Measurements from ENCODE around the gene HIPK1.

HIPK1 gene

DNA sequence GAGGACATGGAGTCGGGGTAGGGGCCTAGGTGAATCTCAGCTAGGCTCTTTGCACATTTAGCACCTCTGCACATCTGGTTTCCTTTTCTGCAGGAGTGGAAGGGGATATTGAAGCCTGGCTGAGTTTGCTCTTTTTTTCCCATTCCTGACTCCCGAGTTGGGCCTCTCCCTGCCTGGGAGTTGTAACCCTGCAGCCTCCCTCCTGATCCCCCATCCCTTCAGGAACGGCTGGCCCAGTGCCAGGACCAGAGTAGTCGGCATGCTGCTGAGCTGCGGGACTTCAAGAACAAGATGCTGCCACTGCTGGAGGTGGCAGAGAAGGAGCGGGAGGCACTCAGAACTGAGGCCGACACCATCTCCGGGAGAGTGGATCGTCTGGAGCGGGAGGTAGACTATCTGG, 51.0 kb downstream of the HIPK1 start:
- Histone ChIP-seq H3K4me3 (ENCODE audit: low read length) (no peak overlapping the region), H3K9me3 (ENCODE audit: control insufficient read depth, low read length) (no peaks in the 10 kb centered on the region), H3K27me3 (ENCODE audit: control insufficient read depth, insufficient read depth, low read length) (no peaks in the 10 kb centered on the region), H3K9ac (ENCODE audit: low read length) (peak overlapping the region; percentile 50), H3K36me3 (ENCODE audit: control insufficient read depth, insufficient read depth, low read length) (no peaks in the 10 kb centered on the region), H3K4me1 (ENCODE audit: control insufficient read depth, insufficient read depth, low read length) (peaks cover 22% of the 10 kb centered on the region)

DNA sequence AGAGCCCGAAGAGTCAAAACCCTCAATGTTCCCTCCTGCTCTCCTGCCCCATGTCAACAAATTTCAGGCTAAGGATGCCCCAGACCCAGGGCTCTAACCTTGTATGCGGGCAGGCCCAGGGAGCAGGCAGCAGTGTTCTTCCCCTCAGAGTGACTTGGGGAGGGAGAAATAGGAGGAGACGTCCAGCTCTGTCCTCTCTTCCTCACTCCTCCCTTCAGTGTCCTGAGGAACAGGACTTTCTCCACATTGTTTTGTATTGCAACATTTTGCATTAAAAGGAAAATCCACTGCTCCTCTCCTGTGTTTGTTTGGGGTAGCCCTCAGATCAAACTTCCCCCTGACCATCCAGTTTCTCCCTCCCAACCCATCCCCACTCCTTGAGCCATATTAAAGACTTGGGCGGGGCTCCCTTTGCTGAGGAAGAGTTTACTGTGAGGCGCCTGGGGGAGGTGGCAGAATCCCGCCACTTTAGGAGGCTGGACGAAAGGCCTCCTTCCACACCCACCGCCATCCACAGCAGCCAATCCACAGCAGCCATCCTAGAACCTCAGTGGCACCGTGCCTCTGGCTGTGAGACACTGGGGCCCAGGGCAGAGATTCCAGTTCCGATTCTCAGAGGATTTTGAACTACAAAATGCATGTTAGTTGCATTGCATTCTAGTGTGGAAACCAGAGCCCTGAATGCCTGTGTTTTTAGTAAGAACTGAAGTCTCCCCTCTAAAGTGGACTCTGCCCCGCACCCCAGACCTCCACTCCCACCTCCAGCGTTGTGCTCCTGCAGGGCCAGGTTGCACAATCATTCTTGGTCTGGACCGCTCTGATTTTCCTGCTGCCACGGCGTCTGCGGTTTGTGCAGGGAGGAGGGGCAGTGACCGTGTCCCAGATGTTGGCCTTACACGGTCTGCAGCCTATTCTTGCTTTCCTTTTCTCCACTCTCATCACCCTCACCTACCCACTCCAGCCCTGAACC, 53.1 kb downstream of the HIPK1 start:
- H3K4me3 ChIP-seq (ENCODE audit: low read length), result no peak overlapping the region
- no peaks in the 10 kb centered on the region for H3K36me3 ChIP-seq (ENCODE audit: control insufficient read depth, insufficient read depth, low read length)
- no peaks in the 10 kb centered on the region for H3K9me3 ChIP-seq (ENCODE audit: control insufficient read depth, low read length)
- peak overlapping the region; percentile 23 for H3K9ac ChIP-seq (ENCODE audit: low read length)
- H3K4me1 ChIP-seq (ENCODE audit: control insufficient read depth, insufficient read depth, low read length), result peaks cover 22% of the 10 kb centered on the region
- H3K27me3 ChIP-seq (ENCODE audit: control insufficient read depth, insufficient read depth, low read length), result no peaks in the 10 kb centered on the region

DNA sequence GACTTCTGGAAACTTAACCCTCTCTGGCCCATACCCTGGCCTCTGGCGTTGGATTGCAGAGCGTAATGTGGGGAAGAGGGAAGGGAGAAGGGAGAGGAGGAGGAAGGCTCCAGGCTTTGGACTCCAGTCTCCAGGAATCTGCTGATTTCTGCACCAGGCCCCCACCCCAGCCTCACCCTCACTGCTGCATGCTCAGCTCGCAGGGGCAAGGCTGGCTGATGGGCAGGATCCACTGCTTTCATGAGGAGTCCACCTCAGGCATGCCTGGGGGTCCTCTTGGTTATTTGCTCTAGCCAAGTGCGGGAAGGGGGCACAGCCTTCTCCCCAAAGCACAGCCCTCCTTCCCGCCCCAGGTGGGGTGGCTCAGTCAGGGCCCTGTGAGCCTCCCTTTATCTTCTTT, 53.8 kb downstream of the HIPK1 start:
- Histone ChIP-seq H3K36me3 (ENCODE audit: control insufficient read depth, insufficient read depth, low read length) (no peaks in the 10 kb centered on the region), H3K27me3 (ENCODE audit: control insufficient read depth, insufficient read depth, low read length) (no peaks in the 10 kb centered on the region), H3K9ac (ENCODE audit: low read length) (peak overlapping the region; percentile 23), H3K9me3 (ENCODE audit: control insufficient read depth, low read length) (no peaks in the 10 kb centered on the region), H3K4me3 (ENCODE audit: low read length) (no peak overlapping the region), H3K4me1 (ENCODE audit: control insufficient read depth, insufficient read depth, low read length) (peaks cover 22% of the 10 kb centered on the region)

DNA sequence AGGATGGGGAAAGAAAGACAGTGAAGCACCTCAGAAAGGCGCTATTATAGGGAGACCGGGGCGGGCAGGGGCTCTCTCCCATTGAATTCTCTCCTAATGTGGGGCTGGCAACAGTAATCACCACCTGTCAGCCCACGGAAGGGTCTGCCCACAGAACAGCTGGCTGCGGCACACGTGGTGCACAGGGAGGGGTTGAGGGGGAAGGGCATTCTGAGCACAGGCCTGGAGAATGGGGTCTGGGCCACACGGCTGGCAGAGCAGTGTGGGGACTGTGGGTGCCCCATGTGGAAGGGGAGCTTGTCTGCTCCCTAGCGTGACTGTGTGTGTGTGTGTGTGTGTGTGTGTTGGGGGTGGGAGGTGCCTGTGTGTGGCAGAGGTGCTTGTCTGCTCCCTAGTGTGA, 54.3 kb downstream of the HIPK1 start:
- Histone ChIP-seq H3K4me3 (ENCODE audit: low read length) (no peak overlapping the region), H3K27me3 (ENCODE audit: control insufficient read depth, insufficient read depth, low read length) (no peaks in the 10 kb centered on the region), H3K9me3 (ENCODE audit: control insufficient read depth, low read length) (no peaks in the 10 kb centered on the region), H3K9ac (ENCODE audit: low read length) (no peak overlapping the region), H3K36me3 (ENCODE audit: control insufficient read depth, insufficient read depth, low read length) (no peaks in the 10 kb centered on the region), H3K4me1 (ENCODE audit: control insufficient read depth, insufficient read depth, low read length) (peaks cover 22% of the 10 kb centered on the region)

DNA sequence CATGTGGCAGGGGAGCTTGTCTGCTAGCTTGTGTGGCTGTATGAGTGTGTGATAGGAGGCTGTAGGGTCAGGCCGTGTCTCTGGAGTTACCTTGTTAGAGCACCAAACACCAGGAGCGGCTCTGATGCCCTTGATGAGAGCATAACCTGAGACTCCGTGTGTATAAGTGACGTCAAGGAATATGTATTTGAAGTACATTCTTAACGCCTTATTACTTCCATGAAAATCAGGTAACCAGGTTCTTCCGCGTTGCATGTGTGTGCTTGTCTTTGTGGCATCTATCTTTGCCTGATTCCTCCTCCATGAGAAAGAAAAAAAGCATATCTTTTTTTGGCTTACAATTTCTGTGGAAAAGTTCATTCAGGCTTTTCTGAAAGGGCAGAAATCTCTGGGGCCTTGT, 54.7 kb downstream of the HIPK1 start:
- Histone ChIP-seq H3K4me3 (ENCODE audit: low read length) (no peak overlapping the region), H3K36me3 (ENCODE audit: control insufficient read depth, insufficient read depth, low read length) (no peaks in the 10 kb centered on the region), H3K27me3 (ENCODE audit: control insufficient read depth, insufficient read depth, low read length) (no peaks in the 10 kb centered on the region), H3K4me1 (ENCODE audit: control insufficient read depth, insufficient read depth, low read length) (peaks cover 22% of the 10 kb centered on the region), H3K9ac (ENCODE audit: low read length) (no peak overlapping the region), H3K9me3 (ENCODE audit: control insufficient read depth, low read length) (no peaks in the 10 kb centered on the region)

DNA sequence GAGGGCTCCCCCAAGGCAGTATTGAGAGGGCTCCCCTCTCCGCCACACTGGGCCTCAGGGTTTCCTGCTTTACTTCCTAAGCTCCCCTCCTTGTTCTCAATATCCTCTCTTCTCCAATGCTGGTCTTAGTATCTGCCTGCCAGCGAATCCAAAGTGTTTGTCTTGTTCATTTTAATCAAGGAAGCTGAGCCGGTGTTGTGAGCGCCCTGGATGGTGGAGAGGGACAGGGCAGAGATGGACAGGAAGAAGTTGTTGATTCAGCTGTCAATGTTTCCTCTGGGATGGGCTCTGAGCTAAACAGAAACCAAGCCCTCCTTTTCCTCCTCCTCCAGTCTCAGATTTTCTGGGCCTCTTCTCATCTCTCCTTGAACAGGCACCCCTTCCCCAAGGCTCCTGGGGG, 55.6 kb downstream of the HIPK1 start:
- H3K9me3 ChIP-seq (ENCODE audit: control insufficient read depth, low read length), result no peaks in the 10 kb centered on the region
- peaks cover 18% of the 10 kb centered on the region for H3K4me1 ChIP-seq (ENCODE audit: control insufficient read depth, insufficient read depth, low read length)
- H3K9ac ChIP-seq (ENCODE audit: low read length), result no peak overlapping the region
- no peaks in the 10 kb centered on the region for H3K36me3 ChIP-seq (ENCODE audit: control insufficient read depth, insufficient read depth, low read length)
- no peaks in the 10 kb centered on the region for H3K27me3 ChIP-seq (ENCODE audit: control insufficient read depth, insufficient read depth, low read length)
- H3K4me3 ChIP-seq (ENCODE audit: low read length), result no peak overlapping the region

DNA sequence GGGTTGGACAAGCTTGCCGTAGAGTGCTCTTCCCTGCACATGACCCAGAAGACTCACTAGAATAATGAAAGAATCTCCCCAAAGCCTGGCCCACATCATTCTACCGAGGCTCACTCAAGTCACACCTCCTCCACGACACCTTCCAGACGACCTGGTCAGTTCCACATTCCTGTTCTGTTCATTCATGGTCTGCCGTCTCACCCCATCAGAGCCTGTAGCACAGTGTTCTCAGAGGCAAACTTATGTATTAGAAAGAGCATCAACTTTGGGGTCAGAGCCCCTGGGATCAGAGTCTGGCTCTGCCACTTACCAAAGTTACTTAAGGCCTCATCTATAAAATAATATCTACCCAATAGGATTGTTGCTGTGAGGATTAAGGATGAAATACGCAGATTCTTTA, 57.7 kb downstream of the HIPK1 start:
- Histone ChIP-seq H3K4me1 (ENCODE audit: control insufficient read depth, insufficient read depth, low read length) (peaks cover 14% of the 10 kb centered on the region), H3K9me3 (ENCODE audit: control insufficient read depth, low read length) (no peaks in the 10 kb centered on the region), H3K9ac (ENCODE audit: low read length) (no peak overlapping the region), H3K27me3 (ENCODE audit: control insufficient read depth, insufficient read depth, low read length) (no peaks in the 10 kb centered on the region), H3K4me3 (ENCODE audit: low read length) (no peak overlapping the region), H3K36me3 (ENCODE audit: control insufficient read depth, insufficient read depth, low read length) (no peaks in the 10 kb centered on the region)

DNA sequence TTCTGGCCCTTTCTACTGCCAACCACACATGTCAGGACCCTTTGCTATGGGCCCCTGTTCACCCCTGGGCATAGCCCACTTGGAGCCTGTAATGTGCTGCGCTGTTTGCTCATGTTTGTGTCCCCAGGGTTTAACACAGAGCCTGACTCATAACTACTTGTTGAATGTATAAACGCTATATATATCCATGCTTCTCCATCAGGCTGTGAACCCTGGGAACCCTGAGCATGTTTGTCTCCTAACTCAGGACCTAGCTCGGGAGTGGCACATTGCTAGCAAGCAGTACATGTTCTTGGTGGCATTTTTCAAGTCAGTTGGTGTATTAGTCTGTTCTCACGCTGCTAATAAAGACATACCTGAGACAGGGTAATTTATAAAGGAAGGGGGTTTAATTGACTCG, 58.1 kb downstream of the HIPK1 start:
- Histone ChIP-seq H3K27me3 (ENCODE audit: control insufficient read depth, insufficient read depth, low read length) (no peaks in the 10 kb centered on the region), H3K36me3 (ENCODE audit: control insufficient read depth, insufficient read depth, low read length) (no peaks in the 10 kb centered on the region), H3K9me3 (ENCODE audit: control insufficient read depth, low read length) (no peaks in the 10 kb centered on the region), H3K4me3 (ENCODE audit: low read length) (no peak overlapping the region), H3K4me1 (ENCODE audit: control insufficient read depth, insufficient read depth, low read length) (peaks cover 12% of the 10 kb centered on the region), H3K9ac (ENCODE audit: low read length) (no peak overlapping the region)

DNA sequence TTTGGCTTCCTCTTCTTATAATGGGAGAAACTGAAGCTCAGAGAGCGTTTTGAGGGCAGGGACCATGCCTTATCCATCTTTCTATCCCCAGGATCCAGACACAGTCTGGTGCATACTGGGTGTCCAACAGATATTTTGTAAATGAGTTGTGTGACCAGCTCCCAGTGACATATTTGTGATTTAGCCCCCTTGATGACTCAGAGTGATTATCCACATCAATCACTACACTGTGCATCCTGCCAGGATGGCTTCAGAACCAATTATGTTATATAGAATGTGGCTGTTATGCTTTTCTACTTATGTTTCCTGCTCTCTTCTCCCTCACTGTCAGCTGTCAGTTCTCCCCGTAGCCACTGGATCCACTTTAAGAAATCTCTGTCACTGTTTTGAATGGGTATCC, 61.4 kb downstream of the HIPK1 start:
- H3K4me3 ChIP-seq (ENCODE audit: low read length), result no peak overlapping the region
- H3K27me3 ChIP-seq (ENCODE audit: control insufficient read depth, insufficient read depth, low read length), result no peaks in the 10 kb centered on the region
- no peaks in the 10 kb centered on the region for H3K36me3 ChIP-seq (ENCODE audit: control insufficient read depth, insufficient read depth, low read length)
- no peaks in the 10 kb centered on the region for H3K4me1 ChIP-seq (ENCODE audit: control insufficient read depth, insufficient read depth, low read length)
- peaks cover 4% of the 10 kb centered on the region for H3K9me3 ChIP-seq (ENCODE audit: control insufficient read depth, low read length)
- H3K9ac ChIP-seq (ENCODE audit: low read length), result no peak overlapping the region

DNA sequence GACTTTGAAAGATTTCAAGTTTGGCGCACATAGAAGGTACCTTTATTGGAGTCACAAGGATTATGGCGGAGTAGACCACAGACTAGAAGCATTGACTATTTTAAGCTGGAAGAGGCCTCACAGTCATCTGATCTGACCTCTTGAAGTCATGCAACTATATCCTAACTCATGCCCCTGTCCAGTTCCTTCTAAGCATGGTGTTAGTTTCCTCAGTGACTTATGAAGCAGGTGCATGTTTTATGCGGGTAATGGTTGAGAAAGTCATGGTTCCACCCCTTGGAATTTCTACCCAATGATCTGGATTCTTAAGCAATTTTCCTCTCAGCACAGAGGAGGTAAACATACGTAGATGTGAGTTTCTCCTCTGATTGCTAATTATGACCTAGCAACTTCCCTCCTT, 61.8 kb downstream of the HIPK1 start:
- Histone ChIP-seq H3K9me3 (ENCODE audit: control insufficient read depth, low read length) (peaks cover 4% of the 10 kb centered on the region), H3K27me3 (ENCODE audit: control insufficient read depth, insufficient read depth, low read length) (no peaks in the 10 kb centered on the region), H3K36me3 (ENCODE audit: control insufficient read depth, insufficient read depth, low read length) (no peaks in the 10 kb centered on the region), H3K4me3 (ENCODE audit: low read length) (no peak overlapping the region), H3K9ac (ENCODE audit: low read length) (no peak overlapping the region), H3K4me1 (ENCODE audit: control insufficient read depth, insufficient read depth, low read length) (no peaks in the 10 kb centered on the region)

DNA sequence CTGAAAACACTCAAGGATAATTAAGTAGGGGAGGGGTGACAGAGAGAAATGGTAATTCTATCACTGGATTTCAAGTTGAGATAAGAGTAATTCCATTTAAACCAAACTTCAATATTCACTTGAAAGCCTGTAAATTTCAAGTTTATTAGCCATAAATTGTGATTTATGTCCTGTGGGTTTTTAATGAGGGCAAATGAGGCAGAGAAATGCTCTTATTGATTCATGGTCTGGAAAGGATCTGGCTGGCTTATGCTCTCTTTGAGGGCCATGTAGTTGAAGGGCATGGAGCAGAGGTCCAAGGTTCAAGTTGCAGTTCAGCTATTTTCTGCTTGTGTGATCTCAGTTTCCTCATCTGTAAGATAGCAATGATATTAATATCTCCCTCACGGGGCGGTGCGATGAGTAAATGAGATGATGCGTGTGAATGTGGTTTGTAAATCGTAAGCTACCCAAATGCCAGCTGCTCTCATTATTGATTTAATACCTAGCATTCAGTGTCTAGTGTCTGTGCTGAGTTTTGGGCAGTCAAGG, 62.4 kb downstream of the HIPK1 start:
- no peak overlapping the region for H3K9ac ChIP-seq (ENCODE audit: low read length)
- no peaks in the 10 kb centered on the region for H3K27me3 ChIP-seq (ENCODE audit: control insufficient read depth, insufficient read depth, low read length)
- no peaks in the 10 kb centered on the region for H3K36me3 ChIP-seq (ENCODE audit: control insufficient read depth, insufficient read depth, low read length)
- peaks cover 4% of the 10 kb centered on the region for H3K9me3 ChIP-seq (ENCODE audit: control insufficient read depth, low read length)
- H3K4me3 ChIP-seq (ENCODE audit: low read length), result no peak overlapping the region
- H3K4me1 ChIP-seq (ENCODE audit: control insufficient read depth, insufficient read depth, low read length), result no peaks in the 10 kb centered on the region

DNA sequence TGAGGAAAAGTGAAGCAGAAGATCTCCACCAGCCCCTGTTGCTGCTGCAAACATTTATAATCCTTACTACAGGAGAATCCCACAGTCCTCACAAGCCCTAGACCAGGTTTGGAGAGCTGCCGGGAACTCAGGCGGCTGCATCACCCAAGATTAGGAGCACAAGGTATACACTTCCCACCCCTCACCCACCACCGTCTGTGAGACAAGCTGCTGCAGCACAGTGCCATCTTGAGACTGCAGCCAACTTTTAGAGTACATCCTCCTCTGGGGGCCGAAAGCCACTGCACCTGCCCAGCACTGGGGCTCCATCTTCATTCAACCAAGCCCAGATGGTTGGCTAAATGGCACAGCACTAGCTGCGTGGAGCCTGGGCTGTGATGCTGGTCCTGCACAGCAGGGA, 63.9 kb downstream of the HIPK1 start:
- Histone ChIP-seq H3K4me3 (ENCODE audit: low read length) (no peak overlapping the region), H3K27me3 (ENCODE audit: control insufficient read depth, insufficient read depth, low read length) (no peaks in the 10 kb centered on the region), H3K36me3 (ENCODE audit: control insufficient read depth, insufficient read depth, low read length) (no peaks in the 10 kb centered on the region), H3K9ac (ENCODE audit: low read length) (no peak overlapping the region), H3K4me1 (ENCODE audit: control insufficient read depth, insufficient read depth, low read length) (no peaks in the 10 kb centered on the region), H3K9me3 (ENCODE audit: control insufficient read depth, low read length) (peaks cover 4% of the 10 kb centered on the region)
